Osteocyte (in vitro differentiated cells): Measurements from ENCODE around the gene KRT23. TPM values are rescaled to one million over a fixed set of nuclear protein-coding genes. Genes with fewer than 3 reads are reported as not detected.
A peak's percentile ranks its signal among the peaks of the same experiment; 100 is the strongest.
"Not testable (repeated sequence)": the region's sequence is repeated elsewhere in the genome, so short reads cannot be mapped to it uniquely, and the experiment has no call there.

Experiments
- DNase-seq: peaks from one replicate; pipeline ENCODE4 v3.0.0; 2021; ENCODE audit warnings: mixed read lengths; ENCODE audit not compliant: unreplicated experiment; ENCODE audit errors: extremely low spot score
- H3K27ac Mint-ChIP-seq: one replicate; pipeline ENCODE4 v1.8.0; 2021; ENCODE audit warnings: mild to moderate bottlenecking, mixed read lengths; ENCODE audit not compliant: unreplicated experiment
- H3K27me3 Mint-ChIP-seq: one replicate; pipeline ENCODE4 v1.8.0; 2021; ENCODE audit warnings: mixed read lengths; ENCODE audit not compliant: unreplicated experiment
- H3K36me3 Mint-ChIP-seq: one replicate; pipeline ENCODE4 v1.8.0; 2021; ENCODE audit warnings: mixed read lengths; ENCODE audit not compliant: unreplicated experiment
- H3K4me1 Mint-ChIP-seq: one replicate; pipeline ENCODE4 v1.8.0; 2021; ENCODE audit warnings: mixed read lengths; ENCODE audit not compliant: unreplicated experiment
- H3K4me3 Mint-ChIP-seq: one replicate; pipeline ENCODE4 v1.8.0; 2021; ENCODE audit warnings: mild to moderate bottlenecking, moderate library complexity, mixed read lengths; ENCODE audit not compliant: unreplicated experiment
- H3K9me3 Mint-ChIP-seq: one replicate; pipeline ENCODE4 v1.8.0; 2021; ENCODE audit warnings: mixed read lengths; ENCODE audit not compliant: unreplicated experiment
- total RNA-seq: library from RNA; stranded (reverse); gene quantifications from 2 replicates; pipeline ENCODE4 v1.2.1, GENCODE V29; 2021
- TF ChIP-seq, protein P1 (sequence below): fragments of 200-600 bp; sonication (generic); IDR thresholded peaks from 2 replicates; pipeline ENCODE4 v1.5.0; 2021; ENCODE audit warnings: antibody characterized with exemption, mild to moderate bottlenecking, moderate library complexity

KRT23 gene
- total RNA-seq, 1 donor from 2014 or later: not detected

DNA sequence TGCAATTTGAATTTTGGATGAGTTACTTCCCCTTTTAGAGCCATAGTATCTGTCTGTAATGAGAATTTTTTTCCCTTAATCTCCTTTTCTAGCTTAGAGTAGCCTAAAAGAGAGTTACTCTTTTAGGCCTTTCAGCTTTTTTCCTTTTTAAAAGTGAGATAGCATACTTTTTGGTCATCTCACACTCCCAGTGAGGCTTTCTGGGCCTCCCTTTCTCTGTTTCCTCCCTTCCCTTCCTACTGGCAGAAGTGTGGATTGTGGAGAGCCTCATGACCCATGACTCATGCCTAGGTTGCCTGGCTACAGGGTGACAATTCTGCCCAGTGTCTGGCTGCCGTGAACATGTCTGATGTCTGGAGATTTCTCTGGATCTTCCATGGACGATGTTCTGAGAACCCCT is 15.2 kb downstream of the KRT23 start:
- H3K9me3 Mint-ChIP-seq: no peaks in the 10 kb centered on the region
- no peaks in the 10 kb centered on the region for H3K27me3 Mint-ChIP-seq
- TF ChIP-seq, protein P1, sequence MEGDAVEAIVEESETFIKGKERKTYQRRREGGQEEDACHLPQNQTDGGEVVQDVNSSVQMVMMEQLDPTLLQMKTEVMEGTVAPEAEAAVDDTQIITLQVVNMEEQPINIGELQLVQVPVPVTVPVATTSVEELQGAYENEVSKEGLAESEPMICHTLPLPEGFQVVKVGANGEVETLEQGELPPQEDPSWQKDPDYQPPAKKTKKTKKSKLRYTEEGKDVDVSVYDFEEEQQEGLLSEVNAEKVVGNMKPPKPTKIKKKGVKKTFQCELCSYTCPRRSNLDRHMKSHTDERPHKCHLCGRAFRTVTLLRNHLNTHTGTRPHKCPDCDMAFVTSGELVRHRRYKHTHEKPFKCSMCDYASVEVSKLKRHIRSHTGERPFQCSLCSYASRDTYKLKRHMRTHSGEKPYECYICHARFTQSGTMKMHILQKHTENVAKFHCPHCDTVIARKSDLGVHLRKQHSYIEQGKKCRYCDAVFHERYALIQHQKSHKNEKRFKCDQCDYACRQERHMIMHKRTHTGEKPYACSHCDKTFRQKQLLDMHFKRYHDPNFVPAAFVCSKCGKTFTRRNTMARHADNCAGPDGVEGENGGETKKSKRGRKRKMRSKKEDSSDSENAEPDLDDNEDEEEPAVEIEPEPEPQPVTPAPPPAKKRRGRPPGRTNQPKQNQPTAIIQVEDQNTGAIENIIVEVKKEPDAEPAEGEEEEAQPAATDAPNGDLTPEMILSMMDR: no peak
- no peak overlapping the region for H3K4me3 Mint-ChIP-seq
- peak overlapping the region; percentile 81 for H3K27ac Mint-ChIP-seq
- H3K4me1 Mint-ChIP-seq: peaks cover 8% of the 10 kb centered on the region
- H3K36me3 Mint-ChIP-seq: no peaks in the 10 kb centered on the region
- no peak for DNase-seq

DNA sequence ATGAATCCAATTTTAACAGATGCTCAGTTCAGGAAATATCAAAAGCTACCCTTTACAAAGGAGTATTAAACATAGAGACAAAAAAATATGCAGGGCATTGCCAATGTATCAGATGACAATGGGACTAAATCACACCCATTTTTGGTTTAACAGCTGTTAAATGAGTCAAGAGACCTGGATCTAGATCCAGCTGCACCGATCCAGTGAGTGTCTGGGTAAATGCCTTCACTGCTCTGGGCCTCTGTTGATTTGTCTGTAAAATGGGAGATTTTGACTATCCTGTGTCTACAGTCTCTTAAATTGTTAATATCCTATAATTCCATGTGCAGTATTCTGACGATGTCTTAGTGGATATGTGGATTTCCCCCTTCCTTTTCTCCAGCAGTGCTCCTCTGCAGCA is 16.4 kb downstream of the KRT23 start:
- DNase-seq: no peak
- TF ChIP-seq, protein P1: no peak
- H3K9me3 Mint-ChIP-seq: no peaks in the 10 kb centered on the region
- peaks cover 8% of the 10 kb centered on the region for H3K4me1 Mint-ChIP-seq
- no peaks in the 10 kb centered on the region for H3K36me3 Mint-ChIP-seq
- H3K27me3 Mint-ChIP-seq: no peaks in the 10 kb centered on the region
- H3K27ac Mint-ChIP-seq: no peak overlapping the region
- no peak overlapping the region for H3K4me3 Mint-ChIP-seq

DNA sequence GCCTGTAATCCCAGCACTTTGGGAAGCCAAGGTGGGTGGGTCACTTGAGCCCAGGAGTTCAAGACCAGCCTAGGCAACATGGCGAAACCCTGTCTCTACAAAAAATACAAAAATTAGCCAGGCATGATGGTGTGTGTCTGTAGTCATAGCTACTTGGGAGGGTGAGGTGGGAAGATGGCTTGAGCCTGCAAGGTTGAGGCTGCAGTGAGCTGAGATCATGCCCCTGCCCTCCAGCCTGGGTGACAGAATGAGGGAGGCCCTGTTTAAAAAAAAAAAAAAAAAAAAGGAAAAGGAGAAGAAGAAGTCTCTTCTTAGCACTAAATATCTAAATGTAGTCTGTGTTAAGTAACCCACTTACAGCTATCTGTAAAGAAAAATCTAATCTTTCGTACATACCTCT is 20.3 kb downstream of the KRT23 start:
- H3K4me1 Mint-ChIP-seq: peaks cover 14% of the 10 kb centered on the region
- H3K27ac Mint-ChIP-seq, H3K4me3 Mint-ChIP-seq, H3K36me3 Mint-ChIP-seq, H3K9me3 Mint-ChIP-seq, DNase-seq, H3K27me3 Mint-ChIP-seq: not testable (repeated sequence)

GRCh38 chr17:40916366-40916765 is 21.1 kb downstream of the KRT23 start:
- Mint-ChIP-seq H3K9me3 (no peaks in the 10 kb centered on the region), H3K36me3 (no peaks in the 10 kb centered on the region), H3K4me1 (peaks cover 14% of the 10 kb centered on the region), H3K4me3 (no peak overlapping the region), H3K27me3 (no peaks in the 10 kb centered on the region), H3K27ac (no peak overlapping the region)
- DNase-seq: no peak
- TF ChIP-seq, protein P1: no peak

- Mint-ChIP-seq H3K27me3 (no peaks in the 10 kb centered on the region), H3K27ac (peak overlapping the region; percentile 28), H3K36me3 (no peaks in the 10 kb centered on the region), H3K4me3 (no peak overlapping the region), H3K4me1 (peaks cover 19% of the 10 kb centered on the region), H3K9me3 (no peaks in the 10 kb centered on the region)
- TF ChIP-seq, protein P1: no peak
- DNase-seq: no peak
Measured at GRCh38 chr17:40915721-40916256, 21.7 kb downstream of the KRT23 start.

GRCh38 chr17:40915199-40915661 is 22.2 kb downstream of the KRT23 start:
- Mint-ChIP-seq H3K4me3 (no peak overlapping the region), H3K36me3 (no peaks in the 10 kb centered on the region), H3K27ac (peak overlapping the region; percentile 29), H3K27me3 (no peaks in the 10 kb centered on the region), H3K4me1 (peaks cover 25% of the 10 kb centered on the region), H3K9me3 (no peaks in the 10 kb centered on the region)
- TF ChIP-seq, protein P1: no peak
- no peak for DNase-seq
